ENCODE measurements around the gene HNRNPR. TPM values are rescaled to one million over a fixed set of nuclear protein-coding genes. Genes with fewer than 3 reads are reported as not detected.

Gene HNRNPR
- total RNA-seq, 3 donors from 2014 or later, result 84.0 to 108 (median 96.6) TPM

- H3K9me3 ChIP-seq, result no peaks in the 10 kb centered on the region
- DNase-seq (no peak), ATAC-seq (no peak)
- no peak for TF ChIP-seq CTCF (IDR thresholded peaks at IDR 0.05)
- peaks cover 5% of the 10 kb centered on the region for H3K4me1 ChIP-seq (ENCODE audit: low read depth)
- no peaks in the 10 kb centered on the region for H3K36me3 ChIP-seq (ENCODE audit: low read depth)
- intact Hi-C loops (cut with DNase I, micrococcal nuclease), result no loop called here
- H3K4me3 ChIP-seq, result no peak overlapping the region
These were observed 55.9 kb downstream of the HNRNPR start for GRCh38 chr1:23288201-23288600.

GRCh38 chr1:23286401-23286800, 57.7 kb downstream of the HNRNPR start:
- intact Hi-C loops (cut with DNase I, micrococcal nuclease), result no loop called here
- TF ChIP-seq CTCF (IDR thresholded peaks at IDR 0.05), result no peak
- no peak for ATAC-seq
- Histone ChIP-seq H3K36me3 (ENCODE audit: low read depth) (no peaks in the 10 kb centered on the region), H3K9me3 (no peaks in the 10 kb centered on the region), H3K4me1 (ENCODE audit: low read depth) (peaks cover 5% of the 10 kb centered on the region), H3K4me3 (no peak overlapping the region)
- DNase-seq, result no peak

GRCh38 chr1:23283667-23284602, 60.1 kb downstream of the HNRNPR start:
- ATAC-seq (peak; percentile 62), DNase-seq (no peak)
- Histone ChIP-seq H3K4me1 (ENCODE audit: low read depth) (peaks cover 5% of the 10 kb centered on the region), H3K9me3 (no peaks in the 10 kb centered on the region), H3K36me3 (ENCODE audit: low read depth) (no peaks in the 10 kb centered on the region), H3K4me3 (no peak overlapping the region)
- intact Hi-C loops (cut with DNase I, micrococcal nuclease), result no loop called here
- no peak for TF ChIP-seq CTCF (IDR thresholded peaks at IDR 0.05)

- TF ChIP-seq CTCF (IDR thresholded peaks at IDR 0.05), result no peak
- no peaks in the 10 kb centered on the region for H3K36me3 ChIP-seq (ENCODE audit: low read depth)
- peaks cover 5% of the 10 kb centered on the region for H3K4me1 ChIP-seq (ENCODE audit: low read depth)
- no peak overlapping the region for H3K4me3 ChIP-seq
- no peak for DNase-seq
- H3K9me3 ChIP-seq, result no peaks in the 10 kb centered on the region
- ATAC-seq, result peak; percentile 73
- intact Hi-C loops (cut with DNase I, micrococcal nuclease), result no loop called here
These were observed 61.1 kb downstream of the HNRNPR start for GRCh38 chr1:23282957-23283356.

GRCh38 chr1:23278717-23279116, 65.4 kb downstream of the HNRNPR start:
- Histone ChIP-seq H3K9me3 (no peaks in the 10 kb centered on the region), H3K4me1 (ENCODE audit: low read depth) (peaks cover 1% of the 10 kb centered on the region), H3K36me3 (ENCODE audit: low read depth) (no peaks in the 10 kb centered on the region), H3K4me3 (no peak overlapping the region)
- intact Hi-C loops (cut with DNase I, micrococcal nuclease), result no loop called here
- DNase-seq, result no peak
- peak; percentile 55 for ATAC-seq
- no peak for TF ChIP-seq CTCF (IDR thresholded peaks at IDR 0.05)

All from mucosa of descending colon (tissue), 3 donors.